KOPT-K1 (cell line): ENCODE measurements around the gene POLL.

Source experiments
- H3K27ac ChIP-seq: fragments of 200-600 bp; sonication (generic); 2 replicates; pipeline ENCODE4 v1.5.1; 2016; ENCODE audit warnings: antibody characterized with exemption, mild to moderate bottlenecking, low read depth, low read length; ENCODE audit not compliant: poor library complexity, severe bottlenecking
- H3K36me3 ChIP-seq: fragments of 200-600 bp; sonication (generic); 2 replicates; pipeline ENCODE4 v1.5.1; 2017; ENCODE audit warnings: antibody characterized with exemption, mild to moderate bottlenecking, low read length, moderate library complexity; ENCODE audit not compliant: insufficient read depth
- H3K9me3 ChIP-seq: fragments of 200-600 bp; sonication (generic); 2 replicates; pipeline ENCODE4 v1.5.1; 2017; ENCODE audit warnings: antibody characterized with exemption, low read length, mild to moderate bottlenecking; ENCODE audit not compliant: insufficient read depth, poor library complexity, severe bottlenecking

POLL gene

DNA sequence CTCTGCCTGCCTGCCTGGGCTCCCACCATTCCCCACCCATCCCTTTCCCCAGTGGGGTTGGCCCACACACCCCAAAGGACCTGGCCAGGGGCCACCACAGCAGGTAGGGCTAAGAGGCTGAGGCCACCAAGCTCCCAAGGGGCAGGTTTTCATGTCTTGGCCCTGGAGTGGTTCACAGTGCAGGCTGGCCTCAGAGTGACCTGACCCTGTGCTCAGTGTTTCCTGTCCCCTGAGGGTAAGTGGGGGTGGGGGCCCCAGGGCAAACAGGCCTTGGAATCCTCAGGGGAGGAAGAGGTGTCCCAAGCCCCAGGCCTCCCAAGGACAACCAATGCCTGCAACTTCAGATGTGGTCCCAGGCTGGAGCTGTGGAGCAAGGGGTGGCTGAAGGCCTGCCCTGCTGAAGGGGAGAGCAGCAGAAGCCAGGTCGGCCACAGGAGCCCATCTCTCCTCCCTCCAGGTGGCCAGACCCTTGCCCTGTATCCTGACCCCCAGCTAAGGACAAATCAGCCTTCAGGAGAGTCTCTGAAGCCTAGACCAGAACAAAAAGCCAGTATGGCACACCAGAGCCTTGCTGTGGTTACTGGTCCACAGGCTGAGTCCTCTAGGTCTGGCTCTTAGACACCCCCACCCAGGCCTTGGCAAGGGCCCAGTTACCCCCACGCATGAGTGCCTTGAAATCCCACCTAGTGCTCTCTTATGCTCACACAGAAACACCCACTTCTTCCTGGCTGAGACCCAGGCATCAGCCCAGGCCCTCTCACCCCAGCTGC, 27.6 kb downstream of the POLL start:
- Histone ChIP-seq H3K9me3 (no peaks in the 10 kb centered on the region), H3K36me3 (peaks cover under 1% of the 10 kb centered on the region; the same call in 1 of the 2 replicates), H3K27ac (no peak overlapping the region)

GRCh38 chr10:101559596-101560297, 28.3 kb downstream of the POLL start:
- no peaks in the 10 kb centered on the region for H3K9me3 ChIP-seq
- H3K36me3 ChIP-seq: peaks cover 8% of the 10 kb centered on the region; the same call in 1 of the 2 replicates
- no peak overlapping the region for H3K27ac ChIP-seq

DNA sequence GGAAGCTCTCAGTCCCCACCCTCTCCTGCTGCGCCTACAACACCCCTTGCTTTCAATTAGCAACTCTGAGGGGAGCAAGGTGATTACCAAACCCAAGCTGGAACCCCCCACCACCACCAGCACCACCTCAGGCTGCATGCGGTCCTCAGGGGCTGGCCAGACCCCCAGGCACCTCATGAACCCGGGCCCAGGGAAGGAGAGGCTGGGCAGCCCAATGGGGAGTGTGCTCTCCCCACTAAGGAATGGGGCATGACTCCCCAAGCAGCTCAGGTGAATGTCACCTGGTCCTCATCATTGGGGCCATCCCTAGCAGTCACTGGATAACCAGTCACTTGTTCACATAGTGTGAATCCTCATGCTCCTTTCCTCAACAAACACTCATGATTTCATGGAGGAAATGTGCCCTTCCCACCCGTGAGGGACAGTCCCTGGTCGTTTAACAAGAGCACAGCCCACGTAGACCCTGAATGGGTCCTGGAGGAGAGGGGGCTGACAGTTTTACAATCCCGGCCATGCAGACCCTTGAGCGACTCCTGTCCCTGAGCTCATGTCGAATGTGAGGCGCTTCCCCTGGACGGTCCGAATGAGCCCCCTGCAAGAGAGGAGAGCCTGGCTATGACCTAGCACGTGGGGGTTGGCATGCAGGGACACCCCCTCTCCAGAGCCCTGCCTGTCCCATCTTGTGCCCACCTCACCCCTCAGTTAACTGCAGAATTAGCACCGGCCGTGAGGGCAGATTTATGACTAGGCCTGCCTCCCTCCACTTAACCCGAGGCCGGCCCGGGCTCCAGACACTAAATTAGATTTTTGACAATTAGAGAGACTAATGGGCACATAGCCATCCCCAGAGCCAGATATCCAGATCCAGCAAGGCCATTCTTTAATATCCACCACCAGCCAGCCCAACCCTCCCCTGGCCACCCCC, 29.1 kb downstream of the POLL start:
- Histone ChIP-seq H3K9me3 (no peaks in the 10 kb centered on the region), H3K36me3 (peaks cover 16% of the 10 kb centered on the region), H3K27ac (no peak overlapping the region)

DNA sequence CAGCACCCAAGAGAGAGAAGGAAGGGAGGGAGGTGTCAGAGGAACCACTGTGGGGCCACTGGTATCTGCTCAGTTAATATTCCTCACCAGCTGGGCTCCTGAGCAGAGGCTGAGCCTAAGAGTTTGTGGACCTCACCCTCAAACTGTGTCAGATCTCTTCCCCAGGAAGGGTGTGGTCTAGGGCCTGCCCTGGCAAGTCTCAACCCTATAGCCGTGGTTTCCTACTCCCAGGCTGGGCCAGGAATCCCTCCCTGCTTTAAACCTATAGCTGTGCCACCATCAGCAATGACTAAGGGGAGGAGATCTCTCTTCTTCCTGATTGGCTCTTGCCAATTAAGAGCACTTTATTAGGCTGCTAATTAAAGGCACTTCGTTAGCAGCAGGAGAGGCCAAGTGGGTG, 29.9 kb downstream of the POLL start:
- Histone ChIP-seq H3K9me3 (no peaks in the 10 kb centered on the region), H3K27ac (no peak overlapping the region), H3K36me3 (peaks cover 23% of the 10 kb centered on the region)

DNA sequence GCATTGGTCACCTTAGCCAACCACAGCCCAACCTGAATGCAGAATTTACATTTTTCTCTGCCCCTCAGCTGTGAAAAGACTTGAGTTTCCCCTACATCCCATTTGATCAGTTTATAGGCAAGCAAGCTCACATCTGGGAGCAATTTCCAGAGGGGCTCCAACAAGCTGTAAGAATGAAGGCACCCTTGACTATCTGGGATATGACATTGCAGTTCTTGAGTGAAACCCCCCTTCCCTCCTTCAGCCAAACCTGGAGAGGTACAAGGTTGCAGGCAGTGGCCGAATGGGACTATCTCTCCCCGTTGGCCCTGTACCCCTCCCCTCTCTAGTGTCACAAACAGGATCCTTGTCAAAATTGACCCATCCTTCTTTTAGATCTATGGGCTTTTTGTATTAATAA, 30.5 kb downstream of the POLL start:
- Histone ChIP-seq H3K9me3 (no peaks in the 10 kb centered on the region), H3K36me3 (peaks cover 25% of the 10 kb centered on the region), H3K27ac (no peak overlapping the region)

DNA sequence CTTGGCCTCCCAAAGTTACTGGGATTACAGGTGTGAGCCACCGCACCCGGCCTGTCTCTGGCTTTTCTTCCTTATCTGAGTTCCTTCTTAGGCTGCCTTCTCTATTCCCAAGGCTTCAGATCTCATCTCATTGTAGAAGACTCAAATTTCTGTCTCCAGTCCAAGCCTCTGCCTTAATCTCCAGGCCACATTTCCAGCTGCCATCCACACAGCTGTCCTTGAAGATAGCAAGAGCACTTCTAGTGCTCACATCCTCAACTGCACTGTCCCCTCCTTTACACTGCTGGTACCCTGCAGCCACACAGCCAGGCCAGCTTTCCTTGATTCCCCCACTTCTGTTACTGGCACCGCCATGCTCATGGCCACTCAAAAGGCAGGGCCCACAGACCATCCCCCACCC, 35.6 kb downstream of the POLL start:
- H3K27ac ChIP-seq: no peak overlapping the region
- H3K36me3 ChIP-seq: peaks cover 25% of the 10 kb centered on the region

DNA sequence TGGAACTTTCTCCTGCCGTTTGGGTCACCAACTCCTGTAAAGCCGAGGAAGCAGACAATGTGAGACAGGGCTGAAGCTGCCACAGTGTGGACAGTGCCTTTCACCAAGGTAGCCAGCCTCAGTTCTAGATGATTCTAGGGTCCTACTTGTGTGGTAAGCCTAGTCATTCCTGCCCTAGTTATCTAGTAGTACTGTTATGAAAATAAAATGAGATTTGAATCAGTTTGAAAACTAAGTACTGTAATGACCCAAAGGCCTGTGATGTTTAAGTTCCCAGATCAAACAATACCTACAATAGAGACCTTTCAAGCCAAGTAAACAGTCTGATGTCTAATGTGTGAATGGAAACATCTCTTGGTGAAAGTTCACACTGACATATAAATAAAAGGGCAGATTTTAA, 37.1 kb downstream of the POLL start:
- no peaks in the 10 kb centered on the region for H3K9me3 ChIP-seq
- peaks cover 25% of the 10 kb centered on the region for H3K36me3 ChIP-seq
- no peak overlapping the region for H3K27ac ChIP-seq

More for the DNA sequence above, 35.6 kb downstream of the POLL start:
- H3K9me3 ChIP-seq: no peaks in the 10 kb centered on the region

GRCh38 chr10:101545898-101546297, 42.2 kb downstream of the POLL start:
- Histone ChIP-seq H3K9me3 (no peaks in the 10 kb centered on the region), H3K27ac (no peak overlapping the region), H3K36me3 (no peaks in the 10 kb centered on the region)

DNA sequence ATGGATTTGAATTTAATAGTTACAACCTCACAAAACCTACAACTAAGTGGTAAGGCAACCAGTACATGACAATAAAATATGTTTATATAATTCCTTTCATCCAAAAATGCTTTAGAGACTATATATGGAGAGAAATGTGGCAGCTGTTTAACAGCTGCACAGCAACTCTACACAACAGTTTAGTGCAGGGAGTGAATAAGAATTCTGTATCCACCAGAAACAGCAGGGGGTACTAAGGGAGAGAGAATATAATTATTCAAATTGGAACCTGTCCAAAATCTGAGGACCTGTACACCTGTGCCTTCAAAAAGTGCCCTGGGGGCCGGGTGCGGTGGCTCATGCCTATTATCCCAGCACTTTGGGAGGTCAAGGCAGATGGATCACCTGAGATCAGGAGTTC, 49.6 kb downstream of the POLL start:
- no peaks in the 10 kb centered on the region for H3K9me3 ChIP-seq
- H3K36me3 ChIP-seq: peaks cover 34% of the 10 kb centered on the region
- no peak overlapping the region for H3K27ac ChIP-seq

DNA sequence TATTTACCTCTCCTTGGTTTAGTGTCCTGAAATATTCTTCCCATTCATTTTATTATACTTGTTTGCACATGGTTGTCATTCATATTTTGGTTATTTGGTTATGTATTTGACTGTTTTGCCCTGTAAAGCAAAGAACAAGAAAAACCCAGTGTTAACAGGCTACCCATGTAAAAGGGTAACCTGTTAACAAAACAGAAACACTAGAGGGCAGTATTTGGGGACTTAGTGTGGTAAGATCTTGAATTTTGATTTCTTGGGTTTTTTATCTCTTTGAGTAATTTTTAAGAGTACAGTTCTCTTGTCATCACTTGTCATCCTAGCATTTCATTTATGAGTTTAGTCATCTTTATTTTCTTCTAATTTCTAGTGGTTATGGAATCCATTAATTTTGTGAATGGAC, 51.3 kb downstream of the POLL start:
- Histone ChIP-seq H3K9me3 (no peaks in the 10 kb centered on the region), H3K36me3 (peaks cover 50% of the 10 kb centered on the region)

GRCh38 chr10:101535949-101536348, 52.1 kb downstream of the POLL start:
- Histone ChIP-seq H3K36me3 (peaks cover 50% of the 10 kb centered on the region), H3K9me3 (no peaks in the 10 kb centered on the region), H3K27ac (no peak overlapping the region)

More for the DNA sequence above, 51.3 kb downstream of the POLL start:
- no peak overlapping the region for H3K27ac ChIP-seq

- no peaks in the 10 kb centered on the region for H3K9me3 ChIP-seq
- no peak overlapping the region for H3K27ac ChIP-seq
- H3K36me3 ChIP-seq: peaks cover 23% of the 10 kb centered on the region
Measured at GRCh38 chr10:101529725-101530553, 58.1 kb downstream of the POLL start.

DNA sequence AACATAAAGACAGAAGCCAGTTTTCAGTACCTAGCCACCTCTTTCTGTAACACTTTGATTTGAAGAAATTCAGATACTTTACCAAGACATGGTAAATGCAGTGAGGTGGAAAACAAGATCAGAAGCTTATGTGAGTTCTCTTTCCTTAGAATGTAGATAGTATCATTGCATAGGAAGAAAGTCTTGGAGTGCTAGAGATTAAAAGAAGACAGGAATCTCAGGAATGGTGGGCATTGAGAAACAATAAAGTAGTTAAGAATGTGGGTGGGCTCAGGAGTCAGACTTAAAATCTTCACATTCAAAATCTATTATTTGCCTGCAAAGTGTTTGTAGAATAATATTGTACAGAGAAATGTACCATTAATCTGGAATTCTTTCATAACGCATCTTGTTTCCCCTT, 58.9 kb downstream of the POLL start:
- peaks cover 18% of the 10 kb centered on the region for H3K36me3 ChIP-seq
- no peak overlapping the region for H3K27ac ChIP-seq
- H3K9me3 ChIP-seq: no peaks in the 10 kb centered on the region
